NK-92 treated with Interleukin-12 subunit alpha and Interleukin-12 subunit beta, amount 100 ng/mL, for 24 hours (cell line): Measurements from ENCODE around the gene DNAAF5.

Experiments used
- DNase-seq: peaks from one replicate; lab custom pipeline; 2025; lab: John Stamatoyannopoulos, UW

The DNAAF5 gene

GRCh38 chr7:707296-708000 lies 19.1 kb upstream of the DNAAF5 start:
- no peak for DNase-seq

DNA sequence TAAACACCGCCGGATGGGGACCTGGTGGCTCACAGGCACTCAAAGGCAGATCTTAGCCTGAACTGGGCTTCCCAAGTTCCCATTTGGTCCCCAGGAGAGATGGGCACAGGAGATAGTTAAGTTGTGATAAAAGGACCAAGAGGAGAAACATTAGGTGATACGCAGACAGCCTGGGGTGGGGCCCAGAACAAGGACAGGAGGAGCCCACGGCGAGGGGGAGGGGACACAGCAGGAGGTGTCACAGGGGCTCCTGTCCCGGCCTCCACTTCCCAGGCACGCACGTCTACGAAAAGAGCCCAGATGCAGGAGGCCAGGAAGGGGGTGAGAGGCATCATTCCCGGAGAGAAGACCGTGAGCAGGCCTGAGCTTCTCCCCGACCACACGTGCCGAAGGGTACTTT lies 16.3 kb upstream of the DNAAF5 start:
- DNase-seq: no peak

DNA sequence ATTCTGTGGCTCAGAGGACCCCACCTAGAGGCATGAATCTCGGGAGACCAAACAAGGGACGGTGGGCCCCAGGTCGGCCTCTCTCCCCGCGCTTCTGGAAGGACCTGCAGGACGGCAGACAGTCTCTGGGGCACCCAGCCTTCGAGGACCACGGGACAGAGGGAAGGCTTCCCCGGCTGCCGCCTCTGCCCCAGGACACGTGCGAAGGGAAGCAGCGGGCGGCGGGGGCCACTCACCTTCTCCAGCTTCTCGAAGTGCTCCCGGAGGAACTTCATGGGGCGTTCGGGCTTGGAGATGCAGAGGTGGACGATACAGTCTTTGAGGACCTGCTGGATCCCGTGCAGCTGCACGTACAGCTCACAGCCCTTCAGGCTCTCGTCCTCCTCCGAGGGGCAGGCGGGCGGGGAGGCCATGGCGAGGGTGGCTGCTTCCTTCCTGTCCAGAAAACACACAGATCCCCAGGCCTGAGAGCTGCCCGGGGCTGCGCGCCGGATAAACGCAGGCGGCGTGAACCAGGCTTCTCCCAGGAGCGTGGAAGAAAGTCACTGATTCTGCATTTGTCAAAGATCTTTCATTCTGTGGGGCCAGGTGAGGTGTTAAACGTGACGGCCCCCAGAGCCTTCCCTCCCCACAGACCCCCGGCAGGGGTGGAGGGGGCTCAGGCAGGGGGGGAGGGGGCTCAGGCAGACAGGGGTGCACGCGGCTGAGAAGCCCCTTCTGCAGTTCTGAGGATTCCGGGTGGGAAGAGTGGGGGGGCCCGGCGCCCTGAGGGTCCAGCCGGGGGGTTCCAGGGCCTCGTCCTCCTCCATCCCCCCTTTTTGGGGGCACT lies 15.2 kb upstream of the DNAAF5 start:
- no peak for DNase-seq

- DNase-seq: no peak
Measured at GRCh38 chr7:711922-712380, 14.5 kb upstream of the DNAAF5 start.

- DNase-seq: no peak
Measured at GRCh38 chr7:712381-713138, 13.9 kb upstream of the DNAAF5 start.

DNA sequence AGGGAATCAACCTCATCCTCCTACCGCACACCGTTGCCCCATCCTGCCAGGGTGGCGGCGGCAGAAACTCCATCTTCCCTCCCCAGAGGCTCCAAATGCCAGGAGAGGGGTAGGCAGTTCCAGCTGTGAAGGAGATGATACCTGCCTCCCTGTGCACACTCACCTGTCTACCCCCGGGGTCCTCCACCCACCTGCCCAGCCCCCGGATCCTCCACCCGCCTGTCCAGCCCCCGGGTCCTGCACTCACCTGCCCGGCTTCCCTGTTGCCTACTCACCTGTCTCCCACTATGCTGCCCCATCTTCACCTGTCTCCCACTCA lies 13.4 kb upstream of the DNAAF5 start:
- no peak for DNase-seq

- DNase-seq: no peak
Measured at GRCh38 chr7:713488-714230, 12.8 kb upstream of the DNAAF5 start.

- DNase-seq: no peak
Measured at GRCh38 chr7:714251-714671, 12.2 kb upstream of the DNAAF5 start.

DNA sequence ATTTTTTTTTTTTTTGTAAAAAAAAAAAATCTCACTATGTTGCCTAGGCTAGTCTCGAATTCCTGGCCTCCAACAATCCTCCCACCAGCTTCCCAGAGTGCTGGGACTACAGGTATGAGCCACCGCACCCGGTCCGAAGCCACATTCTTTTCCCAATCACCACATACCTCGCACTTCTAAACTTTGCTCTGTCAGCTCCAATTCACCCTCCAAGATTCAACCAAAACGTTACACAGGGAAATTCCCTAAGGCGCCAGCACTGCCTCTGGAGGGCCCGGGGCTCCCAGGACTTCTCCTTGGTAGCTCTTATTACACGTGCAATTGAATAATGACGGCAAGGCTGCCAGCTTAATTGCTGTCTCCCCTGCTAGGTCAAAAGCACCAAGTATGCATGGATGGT lies 10.3 kb upstream of the DNAAF5 start:
- DNase-seq: no peak

DNA sequence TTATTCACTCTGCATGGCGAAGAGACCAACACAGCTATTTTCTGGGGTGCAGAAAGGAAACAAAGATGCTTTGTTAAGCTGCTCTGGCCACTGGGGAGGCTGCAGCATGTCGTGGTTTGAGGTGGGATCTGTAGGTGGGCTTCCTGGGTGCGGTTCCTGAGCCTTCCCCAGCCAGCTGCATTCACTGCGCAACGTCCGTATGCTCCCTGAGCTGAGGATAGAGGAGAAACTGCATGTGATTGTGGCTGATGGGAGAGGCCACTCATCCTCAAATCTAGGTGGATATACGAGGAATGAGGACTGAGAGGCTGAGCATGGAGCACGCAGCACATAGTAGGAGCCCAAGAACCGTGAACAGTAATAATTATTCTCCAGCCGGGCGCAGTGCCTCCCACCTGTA lies 9.9 kb upstream of the DNAAF5 start:
- no peak for DNase-seq

- no peak for DNase-seq
Measured at GRCh38 chr7:721619-722248, 4.8 kb upstream of the DNAAF5 start.

DNA sequence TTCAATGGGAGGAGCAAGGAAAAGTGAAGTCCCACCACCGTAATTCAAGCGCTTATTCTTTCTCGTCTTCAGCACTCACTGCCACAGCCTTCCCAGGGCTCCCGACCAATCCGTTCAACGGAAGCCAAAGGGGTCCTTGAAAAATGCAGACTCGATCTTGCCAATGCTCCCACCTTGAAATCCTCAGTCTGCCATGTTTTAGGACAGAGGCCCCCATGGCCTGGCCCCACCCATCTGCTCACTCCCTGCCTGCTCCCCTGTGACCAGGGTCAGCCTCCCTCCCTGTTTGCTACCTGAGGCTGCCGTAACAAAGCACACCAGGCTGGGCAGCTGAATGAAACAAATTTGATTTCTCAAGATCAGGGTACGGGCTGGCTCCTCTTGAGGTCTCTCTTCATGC lies 3.0 kb upstream of the DNAAF5 start:
- DNase-seq: no peak

DNA sequence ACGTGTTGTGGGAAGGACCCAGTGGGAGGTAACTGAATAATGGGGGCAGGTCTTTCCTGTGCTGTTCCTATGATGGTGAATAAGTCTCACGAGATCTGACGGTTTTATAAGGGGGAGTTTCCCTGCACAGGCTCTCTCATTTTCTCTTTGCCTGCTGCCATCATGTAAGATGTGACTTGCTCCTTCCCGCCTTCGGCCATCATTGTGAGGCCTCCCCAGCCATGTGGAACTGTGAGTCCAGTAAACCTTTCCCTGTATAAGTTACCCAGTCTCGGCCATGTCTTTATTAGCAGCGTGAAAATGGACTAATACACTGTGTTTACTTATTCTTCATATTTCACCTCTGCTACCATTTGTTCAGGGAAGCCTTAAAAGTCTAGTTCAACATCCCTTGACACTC lies 2.2 kb upstream of the DNAAF5 start:
- DNase-seq: no peak

GRCh38 chr7:725223-726005 lies 1.1 kb upstream of the DNAAF5 start:
- DNase-seq: no peak

GRCh38 chr7:726854-727103 lies 280 bp downstream of the DNAAF5 start:
- DNase-seq: no peak

DNA sequence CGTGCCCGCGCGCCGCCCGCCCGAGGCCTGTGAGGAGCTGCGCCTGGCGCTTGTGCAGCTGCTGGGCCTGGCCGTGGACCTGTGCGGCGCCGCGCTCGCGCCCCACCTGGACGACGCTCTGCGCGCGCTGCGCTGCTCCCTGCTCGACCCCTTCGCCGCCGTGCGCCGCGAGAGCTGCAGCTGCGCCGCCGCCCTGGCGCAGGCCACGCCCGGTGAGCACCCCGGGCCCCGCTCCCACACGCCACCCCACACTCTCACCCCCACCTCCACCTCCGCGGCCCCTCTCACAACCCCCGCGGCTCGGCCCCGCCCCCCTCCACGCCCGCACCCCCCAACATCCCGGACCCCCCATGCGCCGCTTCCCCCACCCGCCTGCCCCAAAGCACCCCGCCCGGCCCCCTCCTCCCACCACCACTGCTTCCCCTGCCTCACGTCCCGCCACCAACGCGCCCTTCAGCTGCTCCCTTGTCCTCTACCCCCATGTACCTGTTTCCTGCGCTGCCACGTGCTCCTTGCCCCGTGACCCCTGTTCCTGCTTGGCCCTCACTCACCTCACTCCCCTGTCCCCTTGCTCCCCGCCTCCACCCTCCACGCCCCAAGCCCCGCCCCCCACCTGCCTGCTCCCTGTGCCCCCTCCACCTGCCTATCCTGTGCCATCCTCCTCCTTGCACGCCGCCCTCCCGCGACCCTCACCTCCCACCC lies 756 bp downstream of the DNAAF5 start, which contains the start of gene PRKAR1B:
PRKAR1B (minus strand) TSS at position 178 of the 702 bp plus-strand sequence. CDS start 15,776 bp downstream, outside the sequence.
- peak; percentile 56 for DNase-seq

DNA sequence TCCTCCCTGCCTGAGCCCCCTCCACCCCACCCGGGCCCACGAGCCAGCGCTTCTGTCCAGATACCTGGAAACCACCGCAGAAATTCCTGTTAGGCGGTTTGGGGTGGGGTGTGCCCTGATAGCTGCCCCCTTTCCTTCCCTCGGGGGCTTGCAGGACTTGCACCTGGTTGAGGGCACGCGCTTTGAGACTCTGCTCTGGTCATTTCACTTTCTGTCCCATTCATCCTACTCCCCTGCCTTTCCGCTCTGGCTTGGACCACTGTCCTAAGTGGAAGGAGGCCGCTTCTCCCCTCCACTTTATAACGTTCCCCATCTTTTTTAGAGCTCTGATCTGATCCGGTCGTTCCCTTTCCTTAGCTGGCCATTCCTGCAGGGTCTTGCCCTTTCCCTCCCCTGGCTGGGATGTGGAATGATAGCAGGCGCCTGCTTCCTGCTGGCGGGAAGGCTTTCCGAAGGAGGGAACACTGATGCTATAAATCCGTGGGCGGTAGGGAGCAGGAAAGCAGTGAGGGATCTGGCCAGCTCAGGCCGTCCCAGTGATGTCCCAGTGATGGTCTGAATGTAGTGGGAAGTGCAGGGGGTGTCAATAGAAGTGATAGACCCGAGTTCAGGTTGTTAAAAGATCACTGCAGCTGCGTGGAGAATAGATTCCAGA lies 1.4 kb downstream of the DNAAF5 start:
- DNase-seq: no peak

DNA sequence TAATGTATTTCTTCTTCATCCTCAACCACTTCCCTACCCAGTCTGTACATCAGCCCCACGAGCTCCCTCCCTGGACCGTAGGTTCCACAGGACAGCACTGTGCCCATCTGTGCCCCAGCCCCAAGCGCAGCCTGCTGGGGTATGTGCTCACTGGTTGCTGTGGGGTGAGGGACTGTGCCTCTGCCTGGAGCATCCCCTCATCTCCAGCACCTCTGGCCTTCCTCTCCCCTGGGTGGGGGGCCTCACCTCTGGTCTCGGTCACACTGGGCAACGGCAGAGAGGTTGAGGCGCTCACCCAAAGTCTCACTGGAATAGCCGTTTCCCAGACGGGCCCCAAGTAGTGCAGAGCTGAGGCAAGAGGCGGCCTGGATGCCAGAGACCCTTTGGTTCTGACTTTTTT lies 2.1 kb downstream of the DNAAF5 start:
- no peak for DNase-seq

GRCh38 chr7:729140-730000 lies 2.9 kb downstream of the DNAAF5 start:
- no peak for DNase-seq
